OCI-LY1 (cell line): ENCODE measurements around the gene BTN1A1.

ENCODE experiments used
- EZH2 ChIP-seq: fragments of 200-600 bp; sonication (generic), shearing (Covaris generic); IDR thresholded peaks from 2 replicates; pipeline ENCODE4 v1.8.0; 2017; ENCODE audit warnings: borderline replicate concordance, mixed run types, mild to moderate bottlenecking, antibody characterized with exemption, low read length, moderate library complexity, mixed read lengths
- TF ChIP-seq, protein P1 (sequence below): fragments of 200-600 bp; sonication (generic), shearing (Covaris generic); IDR thresholded peaks from 2 replicates; pipeline ENCODE4 v1.5.1; 2017; ENCODE audit warnings: mild to moderate bottlenecking, antibody characterized with exemption, low read length, moderate library complexity, mixed read lengths

DNA sequence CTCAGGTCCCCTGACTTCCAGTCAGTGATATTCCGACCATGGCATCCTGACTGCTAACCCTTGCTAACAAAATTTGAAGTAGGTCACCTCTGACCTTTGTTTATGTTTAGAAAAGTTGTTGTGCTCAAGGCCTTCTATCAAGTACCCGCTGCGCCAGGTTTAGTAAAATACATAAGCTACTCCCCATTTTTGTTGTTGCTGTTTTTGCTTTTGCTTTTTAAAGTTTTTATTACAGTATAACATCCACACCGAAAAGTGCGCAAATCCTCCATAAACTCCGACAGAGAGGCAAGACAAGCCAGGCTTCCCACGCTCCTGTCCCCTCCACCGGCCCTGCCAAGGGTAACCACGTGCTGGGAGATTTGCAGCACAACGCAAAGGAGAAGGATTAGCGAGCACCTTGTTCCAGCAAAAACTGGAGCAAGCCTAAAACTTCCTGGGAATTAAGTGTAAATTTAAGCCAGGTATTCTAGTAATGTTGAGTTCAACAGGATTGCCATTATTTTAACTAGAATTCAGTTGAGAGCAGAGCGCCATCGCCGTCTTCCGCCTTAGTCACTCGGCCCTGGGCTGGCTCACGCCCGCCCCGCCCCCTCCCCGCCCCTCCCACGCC is 20.2 kb downstream of the BTN1A1 start:
- no peak for TF ChIP-seq EZH2
- TF ChIP-seq, protein P1, sequence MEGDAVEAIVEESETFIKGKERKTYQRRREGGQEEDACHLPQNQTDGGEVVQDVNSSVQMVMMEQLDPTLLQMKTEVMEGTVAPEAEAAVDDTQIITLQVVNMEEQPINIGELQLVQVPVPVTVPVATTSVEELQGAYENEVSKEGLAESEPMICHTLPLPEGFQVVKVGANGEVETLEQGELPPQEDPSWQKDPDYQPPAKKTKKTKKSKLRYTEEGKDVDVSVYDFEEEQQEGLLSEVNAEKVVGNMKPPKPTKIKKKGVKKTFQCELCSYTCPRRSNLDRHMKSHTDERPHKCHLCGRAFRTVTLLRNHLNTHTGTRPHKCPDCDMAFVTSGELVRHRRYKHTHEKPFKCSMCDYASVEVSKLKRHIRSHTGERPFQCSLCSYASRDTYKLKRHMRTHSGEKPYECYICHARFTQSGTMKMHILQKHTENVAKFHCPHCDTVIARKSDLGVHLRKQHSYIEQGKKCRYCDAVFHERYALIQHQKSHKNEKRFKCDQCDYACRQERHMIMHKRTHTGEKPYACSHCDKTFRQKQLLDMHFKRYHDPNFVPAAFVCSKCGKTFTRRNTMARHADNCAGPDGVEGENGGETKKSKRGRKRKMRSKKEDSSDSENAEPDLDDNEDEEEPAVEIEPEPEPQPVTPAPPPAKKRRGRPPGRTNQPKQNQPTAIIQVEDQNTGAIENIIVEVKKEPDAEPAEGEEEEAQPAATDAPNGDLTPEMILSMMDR, result no peak
